Psoas muscle (tissue), 8 donors: Measurements from ENCODE around the gene UBTD2. TPM values are rescaled to one million over a fixed set of nuclear protein-coding genes. Genes with fewer than 3 reads are reported as not detected.

Experiments used
- ATAC-seq, 4 donors: fragments of 200-7000 bp; cut with Tn5 transposase; one replicate each; pipeline ENCODE4 v1.9.1; 2020; ENCODE audit warnings: moderate library complexity in 3 of 4, mild to moderate bottlenecking in 2 of 4
- DNase-seq, 2 donors: peaks; one replicate each; pipeline ENCODE4 v3.0.0-alpha.2; 2020
- H3K27ac ChIP-seq: fragments of 200-600 bp; one replicate; pipeline ENCODE4 v1.8.0; 2022
- H3K27me3 ChIP-seq, 3 donors: fragments of 200-600 bp in 1 of 3; one replicate each; pipeline versions ENCODE4 v1.6.1 to v1.8.0; 2013 to 2022; ENCODE audit warnings: low read length in 2 of 3, mild to moderate bottlenecking in 2 of 3, moderate library complexity in 1 of 3; ENCODE audit not compliant: insufficient read depth in 3 of 3
- H3K36me3 ChIP-seq, 2 donors: fragments of 200-600 bp in 1 of 2; one replicate each; pipeline versions ENCODE4 v1.6.1 to v1.8.0; 2013 to 2022; ENCODE audit warnings: low read depth in 1 of 2, mild to moderate bottlenecking in 1 of 2, moderate library complexity in 1 of 2; ENCODE audit not compliant: insufficient read depth in 1 of 2
- H3K4me1 ChIP-seq: fragments of 200-600 bp; one replicate; pipeline ENCODE4 v1.8.0; 2022
- H3K4me3 ChIP-seq: fragments of 200-600 bp; one replicate; pipeline ENCODE4 v1.8.0; 2022; ENCODE audit warnings: mild to moderate bottlenecking
- H3K9me3 ChIP-seq: fragments of 200-600 bp; one replicate; pipeline ENCODE4 v1.8.0; 2022
- WGBS, 3 donors: extraction: QIAGEN DNeasy Blood & Tissue Kit; methylation state at CpG; one replicate each; pipeline versions ENCODE4 v1.1.6 to v1.1.7; 2013; 5-methylcytosine and 5-hydroxymethylcytosine counted together
- intact Hi-C, 2 donors: fragments of 100-400 bp; cut with DNase I; formaldehyde crosslinking; loops; one replicate each; pipeline versions ENCODE4 v1.11.0 to v1.14.2; 2022
- polyA plus RNA-seq, 3 donors: library from polyadenylated mRNA; stranded (reverse); fragments of 200-250 nt; gene quantifications; one replicate each; pipeline ENCODE4 v1.2.3, GENCODE V29; 2013
- total RNA-seq, 4 donors: library from RNA; stranded (reverse); fragmentation: NEBNext Ultra II Directional in 2 of 4; extraction: Animal tissue kit (Norgen Biotek cat#: 25700) in 2 of 4; gene quantifications; one replicate each; pipeline versions ENCODE4 v1.2.1 to v1.2.4, GENCODE V29; 2021 to 2023
- TF ChIP-seq, protein P1 (sequence below): fragments of 200-600 bp; IDR thresholded peaks from one replicate; pipeline ENCODE4 v1.8.0; 2022; ENCODE audit warnings: antibody characterized with exemption
- donor health status: healthy with polysubstance abuse.
- donor health status: DM: no; HTN: no; CAD: no; lungs with moderate emphysema.
- donor health status: Bipolar disorder and iron deficiency.
- donor health status: healthy.
- donor health status: DM: yes; HTN: yes; CAD: no.
- donor health status: DM: no; HTN: no; CAD: no.
- donor health status: DM: no; HTN: no; CAD: no.
- donor health status: DM: yes; HTN: yes; CAD: no.

The UBTD2 gene
- total and polyA plus RNA-seq, 7 donors = 5.3 to 12.3 (median 8.6) TPM

DNA sequence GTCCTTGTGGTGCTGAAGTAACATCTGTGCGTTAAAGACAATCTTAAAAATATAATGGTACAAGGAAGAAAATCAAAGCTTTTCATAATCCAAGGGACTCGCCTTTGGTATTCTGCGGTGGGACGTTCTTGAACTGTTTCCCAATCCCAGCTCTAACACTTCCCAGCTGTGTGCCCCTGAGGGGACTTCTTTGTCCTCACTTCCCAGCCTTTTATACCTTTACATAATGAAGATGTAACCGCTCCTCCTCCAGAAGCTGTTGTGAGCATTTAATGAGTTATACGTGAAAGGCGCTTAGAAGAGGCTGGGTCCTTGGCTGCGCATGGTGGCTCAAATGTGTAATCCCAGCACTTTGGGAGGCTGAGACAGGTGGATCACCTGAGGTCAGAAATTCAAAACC lies 112.4 kb downstream of the UBTD2 start:
- DNase-seq (no peak), ATAC-seq (no peak)
- no peaks in the 10 kb centered on the region for H3K27me3 ChIP-seq
- H3K9me3 ChIP-seq = no peaks in the 10 kb centered on the region
- peak overlapping the region; percentile 17 for H3K27ac ChIP-seq
- H3K4me1 ChIP-seq = peaks cover 39% of the 10 kb centered on the region
- H3K4me3 ChIP-seq = no peak overlapping the region
- no peaks in the 10 kb centered on the region for H3K36me3 ChIP-seq
- intact Hi-C loops = no loop called here
- WGBS, 3 donors = 82 to 88% (median 85%) methylated on average over 8 of the region's 8 CpGs
- TF ChIP-seq, protein P1, sequence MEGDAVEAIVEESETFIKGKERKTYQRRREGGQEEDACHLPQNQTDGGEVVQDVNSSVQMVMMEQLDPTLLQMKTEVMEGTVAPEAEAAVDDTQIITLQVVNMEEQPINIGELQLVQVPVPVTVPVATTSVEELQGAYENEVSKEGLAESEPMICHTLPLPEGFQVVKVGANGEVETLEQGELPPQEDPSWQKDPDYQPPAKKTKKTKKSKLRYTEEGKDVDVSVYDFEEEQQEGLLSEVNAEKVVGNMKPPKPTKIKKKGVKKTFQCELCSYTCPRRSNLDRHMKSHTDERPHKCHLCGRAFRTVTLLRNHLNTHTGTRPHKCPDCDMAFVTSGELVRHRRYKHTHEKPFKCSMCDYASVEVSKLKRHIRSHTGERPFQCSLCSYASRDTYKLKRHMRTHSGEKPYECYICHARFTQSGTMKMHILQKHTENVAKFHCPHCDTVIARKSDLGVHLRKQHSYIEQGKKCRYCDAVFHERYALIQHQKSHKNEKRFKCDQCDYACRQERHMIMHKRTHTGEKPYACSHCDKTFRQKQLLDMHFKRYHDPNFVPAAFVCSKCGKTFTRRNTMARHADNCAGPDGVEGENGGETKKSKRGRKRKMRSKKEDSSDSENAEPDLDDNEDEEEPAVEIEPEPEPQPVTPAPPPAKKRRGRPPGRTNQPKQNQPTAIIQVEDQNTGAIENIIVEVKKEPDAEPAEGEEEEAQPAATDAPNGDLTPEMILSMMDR = no peak

- no peaks in the 10 kb centered on the region for H3K36me3 ChIP-seq
- TF ChIP-seq, protein P1 = no peak
- intact Hi-C loops = no loop called here
- no peaks in the 10 kb centered on the region for H3K9me3 ChIP-seq
- peaks cover 39% of the 10 kb centered on the region for H3K4me1 ChIP-seq
- 23 to 34% (median 24%) methylated on average over 9 of the region's 9 CpGs for WGBS, 3 donors
- no peaks in the 10 kb centered on the region for H3K27me3 ChIP-seq
- no peak overlapping the region for H3K4me3 ChIP-seq
- ATAC-seq (peak; percentile 66 to 79 (median 76)), DNase-seq (no peak)
- H3K27ac ChIP-seq = peak overlapping the region; percentile 17
Observed at GRCh38 chr5:172170251-172170701, 113.3 kb downstream of the UBTD2 start.

GRCh38 chr5:172169216-172169615 lies 114.3 kb downstream of the UBTD2 start:
- intact Hi-C loops = no loop called here
- no peaks in the 10 kb centered on the region for H3K27me3 ChIP-seq
- H3K36me3 ChIP-seq = no peaks in the 10 kb centered on the region
- TF ChIP-seq, protein P1 = no peak
- peak overlapping the region; percentile 79 for H3K27ac ChIP-seq
- ATAC-seq (no peak), DNase-seq (no peak)
- no peak overlapping the region for H3K4me3 ChIP-seq
- no peaks in the 10 kb centered on the region for H3K9me3 ChIP-seq
- H3K4me1 ChIP-seq = peaks cover 35% of the 10 kb centered on the region
- 93 to 98% (median 98%) methylated on average over 2 of the region's 2 CpGs for WGBS, 3 donors

- TF ChIP-seq, protein P1 = no peak
- Histone ChIP-seq H3K9me3 (no peaks in the 10 kb centered on the region), H3K4me3 (no peak overlapping the region), H3K4me1 (peaks cover 40% of the 10 kb centered on the region), H3K36me3 (no peaks in the 10 kb centered on the region), H3K27ac (peak overlapping the region; percentile 79), H3K27me3 (no peaks in the 10 kb centered on the region)
- no peak for DNase-seq
- ATAC-seq = peak; percentile 38 to 58 (median 48)
- intact Hi-C loops = no loop called here
- WGBS, 3 donors = 34 to 52% (median 47%) methylated on average over 8 of the region's 8 CpGs
Observed at GRCh38 chr5:172168311-172168710, 115.3 kb downstream of the UBTD2 start.

GRCh38 chr5:172167895-172168294 lies 115.7 kb downstream of the UBTD2 start:
- Histone ChIP-seq H3K27me3 (no peaks in the 10 kb centered on the region), H3K9me3 (no peaks in the 10 kb centered on the region), H3K36me3 (no peaks in the 10 kb centered on the region), H3K27ac (peak overlapping the region; percentile 79), H3K4me1 (peaks cover 43% of the 10 kb centered on the region), H3K4me3 (peak overlapping the region; percentile 11)
- peak; percentile 68 to 73 (median 72) for ATAC-seq
- no peak for DNase-seq
- WGBS, 3 donors = 16 to 28% (median 21%) methylated on average over 7 of the region's 7 CpGs
- TF ChIP-seq, protein P1 = no peak
- intact Hi-C loops = no loop called here
